GM12878 (cell line): ENCODE results near the gene NRP1.

ENCODE experiments used
- EED ChIP-seq: sonication (generic); IDR thresholded peaks from 2 replicates; pipeline ENCODE4 v1.6.1; 2016; ENCODE audit warnings: antibody characterized with exemption, low read depth
- POLR2A ChIP-seq: IDR thresholded peaks from 2 replicates; pipeline ENCODE4 v1.6.1; 2011; ENCODE audit warnings: low read depth, mild to moderate bottlenecking, low read length
- TF ChIP-seq, protein P1 (sequence below), 3 experiments: IDR thresholded peaks in 2 of 3; conservative IDR thresholded peaks in 1 of 3; 2 replicates each; pipeline ENCODE4 v1.5.1; 2011; ENCODE audit warnings: low read depth in 3 of 3, low read length in 3 of 3, mild to moderate bottlenecking in 3 of 3, control low read depth in 2 of 3, moderate library complexity in 2 of 3, inconsistent platforms in 1 of 3, mixed read lengths in 1 of 3; ENCODE audit not compliant: control insufficient read depth in 2 of 3, insufficient read depth in 1 of 3; ENCODE audit errors: extremely low read depth in 1 of 3

DNA sequence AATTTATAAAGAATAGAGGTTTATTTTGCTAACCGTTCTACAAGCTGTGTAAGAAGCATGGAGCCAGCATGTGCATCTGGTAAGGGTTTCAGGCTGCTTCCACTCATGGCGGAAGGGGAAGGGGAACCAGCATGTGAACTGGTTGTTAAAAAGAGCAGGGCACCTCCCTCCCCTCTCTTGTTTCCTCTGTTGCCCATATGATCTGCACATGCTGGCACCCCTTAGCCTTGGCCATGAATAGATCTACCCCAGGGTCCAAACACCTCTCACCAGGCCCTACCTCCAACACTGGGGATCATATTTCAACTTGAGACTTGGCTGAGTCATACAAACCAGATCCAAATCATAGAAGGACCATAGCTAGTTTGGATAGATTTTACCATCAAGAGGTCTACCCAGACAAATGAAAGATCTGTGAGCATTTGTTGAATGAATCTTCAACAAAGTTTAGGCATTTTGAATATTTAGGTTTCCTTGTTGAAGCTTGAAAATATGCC lies 36.0 kb upstream of the NRP1 start:
- TF ChIP-seq POLR2A, result no peak
- TF ChIP-seq, protein P1, sequence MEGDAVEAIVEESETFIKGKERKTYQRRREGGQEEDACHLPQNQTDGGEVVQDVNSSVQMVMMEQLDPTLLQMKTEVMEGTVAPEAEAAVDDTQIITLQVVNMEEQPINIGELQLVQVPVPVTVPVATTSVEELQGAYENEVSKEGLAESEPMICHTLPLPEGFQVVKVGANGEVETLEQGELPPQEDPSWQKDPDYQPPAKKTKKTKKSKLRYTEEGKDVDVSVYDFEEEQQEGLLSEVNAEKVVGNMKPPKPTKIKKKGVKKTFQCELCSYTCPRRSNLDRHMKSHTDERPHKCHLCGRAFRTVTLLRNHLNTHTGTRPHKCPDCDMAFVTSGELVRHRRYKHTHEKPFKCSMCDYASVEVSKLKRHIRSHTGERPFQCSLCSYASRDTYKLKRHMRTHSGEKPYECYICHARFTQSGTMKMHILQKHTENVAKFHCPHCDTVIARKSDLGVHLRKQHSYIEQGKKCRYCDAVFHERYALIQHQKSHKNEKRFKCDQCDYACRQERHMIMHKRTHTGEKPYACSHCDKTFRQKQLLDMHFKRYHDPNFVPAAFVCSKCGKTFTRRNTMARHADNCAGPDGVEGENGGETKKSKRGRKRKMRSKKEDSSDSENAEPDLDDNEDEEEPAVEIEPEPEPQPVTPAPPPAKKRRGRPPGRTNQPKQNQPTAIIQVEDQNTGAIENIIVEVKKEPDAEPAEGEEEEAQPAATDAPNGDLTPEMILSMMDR (IDR thresholded peaks at IDR 0.05 in 2 of 3, conservative IDR thresholded peaks at IDR 0.05 in 1 of 3; ENCODE audit: control insufficient read depth in 2 of 3, extremely low read depth in 1 of 3, insufficient read depth in 1 of 3, low read depth in 3 of 3, low read length in 3 of 3), result no peak
- no peak for TF ChIP-seq EED
